Ovary (tissue), 9 donors: ENCODE data around the gene SHISA7. TPM values are rescaled to one million over a fixed set of nuclear protein-coding genes. Genes with fewer than 3 reads are reported as not detected.

Source experiments
- DNase-seq, 5 donors: peaks; one replicate each; pipeline ENCODE4 v3.0.0-alpha.2; 2019 to 2020
- H3K27ac ChIP-seq, 2 donors: fragments of 200-600 bp; one replicate each; pipeline versions ENCODE4 v1.5.1 to v1.8.0; 2019 to 2022
- H3K27me3 ChIP-seq: fragments of 200-600 bp; one replicate; pipeline ENCODE4 v1.8.0; 2022
- H3K36me3 ChIP-seq: fragments of 200-600 bp; sonication (generic); one replicate; pipeline ENCODE4 v1.5.1; 2019
- H3K4me1 ChIP-seq: one replicate; pipeline ENCODE4 v1.8.1; 2013; ENCODE audit warnings: mild to moderate bottlenecking, moderate library complexity; ENCODE audit not compliant: insufficient read depth
- H3K4me3 ChIP-seq: fragments of 200-600 bp; sonication (generic); one replicate; pipeline ENCODE4 v1.5.1; 2017
- H3K9me3 ChIP-seq, 2 donors: fragments of 200-600 bp in 1 of 2; sonication (generic) in 1 of 2; one replicate each; pipeline versions ENCODE4 v1.5.1 to v1.8.1; 2013 to 2019; ENCODE audit warnings: mild to moderate bottlenecking in 1 of 2, moderate library complexity in 1 of 2
- EP300 ChIP-seq: sonication (generic); formaldehyde crosslinking; IDR thresholded peaks from one replicate; pipeline ENCODE4 v1.6.1; 2017; ENCODE audit warnings: antibody characterized with exemption
- POLR2A ChIP-seq: fragments of 450-650 bp; IDR thresholded peaks from one replicate; pipeline ENCODE4 v1.6.1; 2017; ENCODE audit warnings: antibody characterized with exemption, mild to moderate bottlenecking, moderate library complexity
- whole genome bisulfite sequencing, 3 donors: extraction: QIAGEN DNeasy Blood & Tissue Kit in 1 of 3; methylation state at CpG; one replicate each; pipeline versions ENCODE4 v1.1.5 to v1.1.7; 2013 to 2017; 5-methylcytosine and 5-hydroxymethylcytosine counted together
- intact Hi-C, 4 donors: fragments of 100-400 bp; cut with DNase I; formaldehyde crosslinking; loops; one replicate each; pipeline versions ENCODE4 v1.11.0 to v1.15.1; 2022 to 2023
- polyA plus RNA-seq, 2 donors: library from polyadenylated mRNA; stranded (reverse); fragments of 200-250 nt in 1 of 2; fragments of 350-450 nt in 1 of 2; fragmentation: Illumina TruSeq in 1 of 2; extraction: RNeasy Lipid Tissue Mini Kit (QIAGEN cat#74804) in 1 of 2; gene quantifications; one replicate each; pipeline ENCODE4 v1.2.3, GENCODE V29; 2013 to 2014
- total RNA-seq, 7 donors: library from RNA; depleted of rRNA in 2 of 7; stranded (reverse); fragments of >200 nt in 2 of 7; fragmentation: NEBNext Ultra II Directional in 3 of 7; extraction: Animal tissue kit (Norgen Biotek cat#: 25700) in 3 of 7; gene quantifications; one replicate each; pipeline versions ENCODE4 v1.1.0 to v1.2.4, GENCODE V29; 2016 to 2023
- TF ChIP-seq, protein P1 (sequence below), 3 donors: fragments of 450-650 bp in 2 of 3; fragments of 200-600 bp in 1 of 3; IDR thresholded peaks; one replicate each; pipeline versions ENCODE4 v1.5.1 to v1.8.0; 2016 to 2022; ENCODE audit warnings: antibody characterized with exemption in 3 of 3, mild to moderate bottlenecking in 1 of 3
- donor health status: DM: no; HTN: no; CAD: no; lungs with moderate emphysema.
- donor health status: DM: no; HTN: no; CAD: no.
- donor health status: Bipolar disorder and iron deficiency.
- donor health status: DM: yes; HTN: yes; CAD: no.
- donor health status: DM: no; HTN: no; CAD: no.
- donor health status: DM: yes; HTN: yes; CAD: no.

The SHISA7 gene
- total and polyA plus RNA-seq, 9 donors: not detected

- intact Hi-C loops: loop anchor here in 1 of 4 donors (5.0 kb wide), 2 partner anchors 42 to 73 kb away; partner anchors contain the start of gene RPL28
- peak overlapping the region; percentile 64 to 72 for H3K27ac ChIP-seq
- no peak for TF ChIP-seq EP300
- no peak for TF ChIP-seq POLR2A
- TF ChIP-seq, protein P1, sequence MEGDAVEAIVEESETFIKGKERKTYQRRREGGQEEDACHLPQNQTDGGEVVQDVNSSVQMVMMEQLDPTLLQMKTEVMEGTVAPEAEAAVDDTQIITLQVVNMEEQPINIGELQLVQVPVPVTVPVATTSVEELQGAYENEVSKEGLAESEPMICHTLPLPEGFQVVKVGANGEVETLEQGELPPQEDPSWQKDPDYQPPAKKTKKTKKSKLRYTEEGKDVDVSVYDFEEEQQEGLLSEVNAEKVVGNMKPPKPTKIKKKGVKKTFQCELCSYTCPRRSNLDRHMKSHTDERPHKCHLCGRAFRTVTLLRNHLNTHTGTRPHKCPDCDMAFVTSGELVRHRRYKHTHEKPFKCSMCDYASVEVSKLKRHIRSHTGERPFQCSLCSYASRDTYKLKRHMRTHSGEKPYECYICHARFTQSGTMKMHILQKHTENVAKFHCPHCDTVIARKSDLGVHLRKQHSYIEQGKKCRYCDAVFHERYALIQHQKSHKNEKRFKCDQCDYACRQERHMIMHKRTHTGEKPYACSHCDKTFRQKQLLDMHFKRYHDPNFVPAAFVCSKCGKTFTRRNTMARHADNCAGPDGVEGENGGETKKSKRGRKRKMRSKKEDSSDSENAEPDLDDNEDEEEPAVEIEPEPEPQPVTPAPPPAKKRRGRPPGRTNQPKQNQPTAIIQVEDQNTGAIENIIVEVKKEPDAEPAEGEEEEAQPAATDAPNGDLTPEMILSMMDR (IDR thresholded peaks at IDR 0.05): no peak
These were observed 17.0 kb upstream of the SHISA7 start for GRCh38 chr19:55459950-55460657.

DNA sequence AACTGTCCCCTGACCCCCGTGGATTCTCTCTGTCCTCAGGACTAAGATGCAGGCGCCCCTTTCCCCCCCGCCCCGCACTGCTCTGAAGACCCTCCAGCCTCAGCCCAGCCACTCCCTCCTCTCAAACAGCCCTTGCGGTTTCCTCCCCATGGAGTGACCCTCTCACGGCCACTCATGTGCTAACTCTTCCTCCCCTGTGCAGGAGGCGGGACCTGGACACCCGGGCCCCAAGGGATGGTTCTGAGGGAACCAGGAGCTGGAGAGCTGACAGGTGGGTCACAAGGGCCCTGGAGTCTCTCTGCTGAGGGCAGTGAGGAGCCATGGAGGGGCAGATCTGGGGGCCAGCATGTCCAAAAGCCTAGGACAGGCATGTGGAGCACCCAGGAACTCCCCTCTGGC lies 16.4 kb upstream of the SHISA7 start:
- no peak overlapping the region for H3K4me3 ChIP-seq
- no peak for TF ChIP-seq EP300
- TF ChIP-seq, protein P1 (IDR thresholded peaks at IDR 0.05): no peak
- TF ChIP-seq POLR2A: no peak
- H3K9me3 ChIP-seq: no peaks in the 10 kb centered on the region
- peak overlapping the region; percentile 32 to 38 for H3K27ac ChIP-seq
- H3K4me1 ChIP-seq: no peaks in the 10 kb centered on the region
- intact Hi-C loops: no loop called here
- DNase-seq: peak in 1 of 5 donors; percentile 46
- WGBS, 3 donors: 47 to 57% (median 50%) methylated on average over 8 of the region's 8 CpGs
- H3K36me3 ChIP-seq: no peaks in the 10 kb centered on the region
- H3K27me3 ChIP-seq: no peaks in the 10 kb centered on the region

More at GRCh38 chr19:55459950-55460657, 17.0 kb upstream of the SHISA7 start:
- Histone ChIP-seq H3K36me3 (no peaks in the 10 kb centered on the region), H3K9me3 (no peaks in the 10 kb centered on the region), H3K4me3 (peak overlapping the region; percentile 50), H3K4me1 (no peaks in the 10 kb centered on the region), H3K27me3 (no peaks in the 10 kb centered on the region)
- 15 to 16% (median 16%) methylated on average over 16 of the region's 16 CpGs for WGBS, 3 donors
- peak in 1 of 5 donors; percentile 40 for DNase-seq

- intact Hi-C loops: no loop called here
- TF ChIP-seq, protein P1 (IDR thresholded peaks at IDR 0.05): no peak
- TF ChIP-seq POLR2A (no peak), EP300 (no peak)
- 85 to 90% (median 86%) methylated on average over 16 of the region's 16 CpGs for WGBS, 3 donors
- DNase-seq: no peak
- no peak overlapping the region for H3K4me3 ChIP-seq
- H3K36me3 ChIP-seq: no peaks in the 10 kb centered on the region
- H3K9me3 ChIP-seq: no peaks in the 10 kb centered on the region
- no peaks in the 10 kb centered on the region for H3K27me3 ChIP-seq
- no peak overlapping the region for H3K27ac ChIP-seq
- H3K4me1 ChIP-seq: no peaks in the 10 kb centered on the region
These were observed 14.8 kb upstream of the SHISA7 start for GRCh38 chr19:55457683-55458457.

DNA sequence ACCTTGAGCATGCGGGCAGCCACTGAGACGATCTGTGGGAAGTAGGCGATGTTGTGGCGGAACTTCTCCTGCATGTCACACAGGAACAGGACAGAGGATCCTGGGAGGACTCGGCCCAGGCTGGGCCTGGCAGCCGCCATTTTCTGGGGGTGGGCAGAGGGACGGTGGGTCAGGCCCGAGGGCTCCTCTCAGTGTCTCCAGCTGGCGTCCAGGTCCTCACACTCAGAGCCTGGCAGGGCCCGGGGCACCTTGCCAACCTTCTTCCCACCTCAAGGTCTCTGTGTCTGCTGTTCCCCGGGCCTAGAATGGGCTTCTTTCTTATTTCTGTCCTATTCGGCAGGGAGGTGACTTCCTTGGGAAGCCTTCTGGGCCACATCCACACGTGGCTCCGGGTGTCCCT lies 13.2 kb upstream of the SHISA7 start:
- no peaks in the 10 kb centered on the region for H3K9me3 ChIP-seq
- intact Hi-C loops: no loop called here
- H3K27me3 ChIP-seq: no peaks in the 10 kb centered on the region
- H3K36me3 ChIP-seq: no peaks in the 10 kb centered on the region
- no peak overlapping the region for H3K4me3 ChIP-seq
- no peak overlapping the region for H3K27ac ChIP-seq
- no peak for DNase-seq
- TF ChIP-seq EP300 (no peak), POLR2A (no peak)
- TF ChIP-seq, protein P1 (IDR thresholded peaks at IDR 0.05): no peak
- WGBS, 3 donors: 80 to 85% (median 82%) methylated on average over 14 of the region's 14 CpGs
- H3K4me1 ChIP-seq: peaks cover 7% of the 10 kb centered on the region
